ENCODE measurements around the gene PSMC5. TPM values are rescaled to one million over a fixed set of nuclear protein-coding genes. Genes with fewer than 3 reads are reported as not detected.

The PSMC5 gene
- total and polyA plus RNA-seq, 4 donors: 51.0 to 87.4 (median 72.2) TPM

- Histone ChIP-seq H3K9me3 (ENCODE audit: control insufficient read depth in 4 of 4, low read length in 3 of 4) (no peaks in the 10 kb centered on the region), H3K9ac (ENCODE audit: low read depth in 1 of 2, low read length in 2 of 2) (peak overlapping the region; percentile 24 to 85), H3K4me3 (ENCODE audit: low read depth in 1 of 3, low read length in 3 of 3) (peak overlapping the region; percentile 61 to 74 (median 67)), H3K27ac (ENCODE audit: low read depth in 1 of 2, low read length in 2 of 2) (peak overlapping the region; percentile 56 to 81), H3K36me3 (ENCODE audit: control insufficient read depth in 4 of 4, insufficient read depth in 3 of 4, low read depth in 1 of 4, low read length in 3 of 4) (peaks cover 0 to 6% (median 5%) of the 10 kb centered on the region in 4 donors), H3K4me1 (ENCODE audit: control insufficient read depth in 4 of 4, insufficient read depth in 4 of 4, low read length in 3 of 4) (peaks cover 26 to 48% (median 45%) of the 10 kb centered on the region in 4 donors), H3K27me3 (ENCODE audit: control insufficient read depth in 4 of 4, insufficient read depth in 4 of 4, low read length in 3 of 4) (no peaks in the 10 kb centered on the region)
- TF ChIP-seq TAF1 (conservative IDR thresholded peaks at IDR 0.05) (no peak), FOXA1 (IDR thresholded peaks at IDR 0.05) (no peak), JUND (IDR thresholded peaks at IDR 0.05) (no peak), GABPA (IDR thresholded peaks at IDR 0.05 in 1 of 2, conservative IDR thresholded peaks at IDR 0.05 in 1 of 2) (no peak), NR2F2 (IDR thresholded peaks at IDR 0.05) (no peak), YY1 (IDR thresholded peaks at IDR 0.05) (peak; percentile 53), HNF4A (conservative IDR thresholded peaks at IDR 0.05) (peak; percentile 53 to 59), RXRA (IDR thresholded peaks at IDR 0.05) (peak in 1 of 2 donors; percentile 26), EGR1 (IDR thresholded peaks at IDR 0.05; ENCODE audit: low read depth in 2 of 2) (no peak)
- TF ChIP-seq, protein P1, sequence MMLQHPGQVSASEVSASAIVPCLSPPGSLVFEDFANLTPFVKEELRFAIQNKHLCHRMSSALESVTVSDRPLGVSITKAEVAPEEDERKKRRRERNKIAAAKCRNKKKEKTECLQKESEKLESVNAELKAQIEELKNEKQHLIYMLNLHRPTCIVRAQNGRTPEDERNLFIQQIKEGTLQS (IDR thresholded peaks at IDR 0.05): no peak
- TF ChIP-seq, protein P2, sequence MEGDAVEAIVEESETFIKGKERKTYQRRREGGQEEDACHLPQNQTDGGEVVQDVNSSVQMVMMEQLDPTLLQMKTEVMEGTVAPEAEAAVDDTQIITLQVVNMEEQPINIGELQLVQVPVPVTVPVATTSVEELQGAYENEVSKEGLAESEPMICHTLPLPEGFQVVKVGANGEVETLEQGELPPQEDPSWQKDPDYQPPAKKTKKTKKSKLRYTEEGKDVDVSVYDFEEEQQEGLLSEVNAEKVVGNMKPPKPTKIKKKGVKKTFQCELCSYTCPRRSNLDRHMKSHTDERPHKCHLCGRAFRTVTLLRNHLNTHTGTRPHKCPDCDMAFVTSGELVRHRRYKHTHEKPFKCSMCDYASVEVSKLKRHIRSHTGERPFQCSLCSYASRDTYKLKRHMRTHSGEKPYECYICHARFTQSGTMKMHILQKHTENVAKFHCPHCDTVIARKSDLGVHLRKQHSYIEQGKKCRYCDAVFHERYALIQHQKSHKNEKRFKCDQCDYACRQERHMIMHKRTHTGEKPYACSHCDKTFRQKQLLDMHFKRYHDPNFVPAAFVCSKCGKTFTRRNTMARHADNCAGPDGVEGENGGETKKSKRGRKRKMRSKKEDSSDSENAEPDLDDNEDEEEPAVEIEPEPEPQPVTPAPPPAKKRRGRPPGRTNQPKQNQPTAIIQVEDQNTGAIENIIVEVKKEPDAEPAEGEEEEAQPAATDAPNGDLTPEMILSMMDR (IDR thresholded peaks at IDR 0.05; ENCODE audit: low read depth, low read length, missing input control): no peak
- WGBS: 4% methylated on average over 26 of the region's 26 CpGs
- DNase-seq (ENCODE audit: low spot score): peak; percentile 51
Measured at GRCh38 chr17:63841350-63842172, 14.3 kb downstream of the PSMC5 start.

- peaks cover 26 to 48% (median 45%) of the 10 kb centered on the region in 4 donors for H3K4me1 ChIP-seq (ENCODE audit: control insufficient read depth in 4 of 4, insufficient read depth in 4 of 4, low read length in 3 of 4)
- peak overlapping the region; percentile 56 to 81 for H3K27ac ChIP-seq (ENCODE audit: low read depth in 1 of 2, low read length in 2 of 2)
- H3K9ac ChIP-seq (ENCODE audit: low read depth in 1 of 2, low read length in 2 of 2): peak overlapping the region; percentile 24 to 85
- peaks cover 0 to 1% (median 0%) of the 10 kb centered on the region in 4 donors for H3K36me3 ChIP-seq (ENCODE audit: control insufficient read depth in 4 of 4, insufficient read depth in 3 of 4, low read depth in 1 of 4, low read length in 3 of 4)
- peak overlapping the region; percentile 61 to 74 (median 67) for H3K4me3 ChIP-seq (ENCODE audit: low read depth in 1 of 3, low read length in 3 of 3)
- TF ChIP-seq, protein P1 (IDR thresholded peaks at IDR 0.05): no peak
- no peak for TF ChIP-seq ZBTB33 (IDR thresholded peaks at IDR 0.05)
- TF ChIP-seq, protein P3, sequence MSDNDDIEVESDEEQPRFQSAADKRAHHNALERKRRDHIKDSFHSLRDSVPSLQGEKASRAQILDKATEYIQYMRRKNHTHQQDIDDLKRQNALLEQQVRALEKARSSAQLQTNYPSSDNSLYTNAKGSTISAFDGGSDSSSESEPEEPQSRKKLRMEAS (IDR thresholded peaks at IDR 0.05): no peak
- TF ChIP-seq RXRA (IDR thresholded peaks at IDR 0.05): no peak
- TF ChIP-seq RAD21 (IDR thresholded peaks at IDR 0.05): no peak
- no peak for TF ChIP-seq SP1 (IDR thresholded peaks at IDR 0.05)
- no peak for TF ChIP-seq YY1 (IDR thresholded peaks at IDR 0.05)
- TF ChIP-seq, protein P2 (IDR thresholded peaks at IDR 0.05; ENCODE audit: low read depth, low read length, missing input control): no peak
- H3K9me3 ChIP-seq (ENCODE audit: control insufficient read depth in 4 of 4, low read length in 3 of 4): no peaks in the 10 kb centered on the region
- under 1% methylated on average over 36 of the region's 36 CpGs for WGBS
- DNase-seq (ENCODE audit: low spot score): no peak
- H3K27me3 ChIP-seq (ENCODE audit: control insufficient read depth in 4 of 4, insufficient read depth in 4 of 4, low read length in 3 of 4): no peaks in the 10 kb centered on the region
Measured at GRCh38 chr17:63842173-63842539, 14.9 kb downstream of the PSMC5 start.
